Transverse colon (tissue), 4 donors: ENCODE measurements around the gene URGCP. TPM values are rescaled to one million over a fixed set of nuclear protein-coding genes. Genes with fewer than 3 reads are reported as not detected.
A peak's percentile ranks its signal among the peaks of the same experiment; 100 is the strongest.

Experiments
- DNase-seq: peaks from one replicate; pipeline ENCODE4 v3.0.0-alpha.2; 2019
- H3K27ac ChIP-seq, 4 donors: fragments of 200-600 bp; sonication (generic); 2 replicates each; pipeline ENCODE4 v1.5.1; 2016 to 2018; ENCODE audit warnings: inconsistent platforms in 4 of 4
- H3K27me3 ChIP-seq: fragments of 200-600 bp; sonication (generic); 2 replicates; pipeline ENCODE4 v1.5.1; 2017; ENCODE audit warnings: inconsistent platforms
- H3K36me3 ChIP-seq, 4 donors: fragments of 200-600 bp; sonication (generic); 2 replicates each; pipeline ENCODE4 v1.5.1; 2017 to 2019; ENCODE audit warnings: inconsistent platforms in 4 of 4
- H3K4me1 ChIP-seq, 4 donors: fragments of 200-600 bp; sonication (generic); 2 replicates each; pipeline ENCODE4 v1.5.1; 2017 to 2020; ENCODE audit warnings: inconsistent platforms in 4 of 4
- H3K4me3 ChIP-seq, 4 donors: fragments of 200-600 bp; sonication (generic); 1 replicate in 1 of 4; 2 replicates in 3 of 4; pipeline versions ENCODE4 v1.5.1 to v1.6.1; 2017 to 2019; ENCODE audit warnings: inconsistent platforms in 4 of 4
- H3K9me3 ChIP-seq, 2 donors: fragments of 200-600 bp; sonication (generic); 2 replicates each; pipeline ENCODE4 v1.5.1; 2017 to 2019; ENCODE audit warnings: inconsistent platforms in 2 of 2
- CTCF ChIP-seq, 5 experiments: fragments of 200-600 bp in 3 of 5; fragments of 450-650 bp in 2 of 5; sonication (generic) in 3 of 5; IDR thresholded peaks; 1 replicate in 2 of 5; 2 replicates in 3 of 5; pipeline ENCODE4 v1.5.1; 2016 to 2017; ENCODE audit warnings: antibody characterized with exemption in 5 of 5, inconsistent platforms in 3 of 5, mild to moderate bottlenecking in 2 of 5, moderate library complexity in 1 of 5
- EP300 ChIP-seq: sonication (generic); formaldehyde crosslinking; IDR thresholded peaks from one replicate; pipeline ENCODE4 v1.6.1; 2017; ENCODE audit warnings: antibody characterized with exemption, low read depth
- POLR2A ChIP-seq: fragments of 450-650 bp; IDR thresholded peaks from one replicate; pipeline ENCODE4 v1.6.1; 2016; ENCODE audit warnings: antibody characterized with exemption, mild to moderate bottlenecking, moderate library complexity
- POLR2AphosphoS5 ChIP-seq, 3 donors: sonication (generic); formaldehyde crosslinking; IDR thresholded peaks; one replicate each; pipeline ENCODE4 v1.6.1; 2016; ENCODE audit warnings: antibody characterized with exemption in 3 of 3
- WGBS, 2 donors: methylation state at CpG; one replicate each; pipeline ENCODE4 v1.1.5; 2018; ENCODE audit warnings: low coverage in 1 of 2; 5-methylcytosine and 5-hydroxymethylcytosine counted together
- in situ Hi-C, 4 donors: fragments of 200-750 bp; cut with MboI; loops; one replicate each; pipeline versions ENCODE4 v1.15.0 to v1.15.1; 2017; ENCODE audit warnings: low sequenced_read_pairs in 3 of 4, low pct_ligation_motif_present in 1 of 4, low pct_unique_long_range_greater_than_20kb in 1 of 4
- intact Hi-C: fragments of 100-400 bp; cut with DNase I; formaldehyde crosslinking; loops from one replicate; pipeline ENCODE4 v1.15.1; 2023; ENCODE audit warnings: low total_unique reads
- total RNA-seq, 4 donors: library from RNA; depleted of rRNA; stranded (reverse); fragments of >200 nt; gene quantifications; one replicate each; pipeline ENCODE4 v1.1.0, GENCODE V29; 2016

Gene URGCP
- total RNA-seq, 4 donors from 2014 or later = 54.5 to 84.2 (median 58.2) TPM

DNA sequence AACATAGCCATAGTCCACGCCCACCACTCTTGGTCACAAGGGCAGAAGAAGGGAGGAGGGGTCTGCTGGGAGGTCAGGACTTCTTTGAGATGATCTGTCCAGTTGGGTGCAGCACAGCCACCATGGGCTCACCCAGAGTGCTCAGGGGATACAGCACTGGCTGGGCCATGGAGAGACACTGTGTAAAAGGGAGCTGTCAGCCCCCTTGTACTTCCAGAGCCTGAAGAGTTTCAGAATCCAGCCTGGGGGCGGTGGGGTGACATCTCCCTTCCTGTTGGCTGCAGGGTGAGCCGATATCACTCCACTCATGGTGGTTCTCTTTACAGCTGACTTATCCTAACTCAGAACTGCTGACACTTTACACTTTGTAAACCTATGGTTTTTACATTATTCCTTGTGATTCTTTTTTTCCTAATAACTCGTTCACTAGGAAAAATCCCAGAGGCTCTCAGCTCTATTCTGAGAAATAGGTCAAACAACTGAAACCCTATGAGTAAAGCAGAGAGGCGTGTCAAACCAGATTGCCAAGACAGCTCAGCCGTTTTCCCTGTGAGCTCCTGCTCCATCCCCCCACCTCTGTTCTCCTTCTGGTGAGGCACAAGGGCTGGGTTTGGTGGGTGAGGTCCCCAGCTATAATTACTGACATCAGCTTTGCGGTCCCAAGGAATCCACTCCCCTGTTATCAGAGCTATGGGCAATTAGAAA is 33.8 kb downstream of the URGCP start:
- Histone ChIP-seq H3K4me1 (peaks cover 8 to 43% (median 26%) of the 10 kb centered on the region in 4 donors), H3K27ac (peak overlapping the region; percentile 64 to 78 (median 72)), H3K36me3 (peaks cover 0 to 17% (median 6%) of the 10 kb centered on the region in 4 donors), H3K9me3 (no peaks in the 10 kb centered on the region), H3K27me3 (no peaks in the 10 kb centered on the region), H3K4me3 (no peak overlapping the region)
- TF ChIP-seq CTCF (IDR thresholded peaks at IDR 0.05) (no peak), EP300 (no peak), POLR2A (no peak), POLR2AphosphoS5 (IDR thresholded peaks at IDR 0.05) (no peak)
- intact Hi-C loops = no loop called here
- in situ Hi-C loops = loop anchor here in 1 of 4 donors (25.0 kb wide), 1 partner anchor 935 kb away; the partner anchor contains the start of genes MRPL32 and PSMA2
- peak; percentile 63 for DNase-seq
- 32 to 41% methylated on average over 3 to 7 of the region's 7 CpGs for WGBS, 2 donors

- DNase-seq = no peak
- 60 to 93% methylated on average over 1 to 3 of the region's 3 CpGs for WGBS, 2 donors
- Histone ChIP-seq H3K9me3 (no peaks in the 10 kb centered on the region), H3K36me3 (peaks cover 0 to 11% (median 6%) of the 10 kb centered on the region in 4 donors), H3K4me3 (no peak overlapping the region), H3K27me3 (no peaks in the 10 kb centered on the region), H3K27ac (no peak overlapping the region), H3K4me1 (peaks cover 8 to 43% (median 26%) of the 10 kb centered on the region in 4 donors)
- in situ Hi-C loops = loop anchor here in 1 of 4 donors (25.0 kb wide), 1 partner anchor 934 kb away; the partner anchor contains the start of genes MRPL32 and PSMA2
- intact Hi-C loops = no loop called here
- TF ChIP-seq CTCF (IDR thresholded peaks at IDR 0.05) = no peak
- TF ChIP-seq EP300 = no peak
- TF ChIP-seq POLR2AphosphoS5 (IDR thresholded peaks at IDR 0.05) = no peak
- no peak for TF ChIP-seq POLR2A
Observed at GRCh38 chr7:43871064-43871463, 35.3 kb downstream of the URGCP start.

DNA sequence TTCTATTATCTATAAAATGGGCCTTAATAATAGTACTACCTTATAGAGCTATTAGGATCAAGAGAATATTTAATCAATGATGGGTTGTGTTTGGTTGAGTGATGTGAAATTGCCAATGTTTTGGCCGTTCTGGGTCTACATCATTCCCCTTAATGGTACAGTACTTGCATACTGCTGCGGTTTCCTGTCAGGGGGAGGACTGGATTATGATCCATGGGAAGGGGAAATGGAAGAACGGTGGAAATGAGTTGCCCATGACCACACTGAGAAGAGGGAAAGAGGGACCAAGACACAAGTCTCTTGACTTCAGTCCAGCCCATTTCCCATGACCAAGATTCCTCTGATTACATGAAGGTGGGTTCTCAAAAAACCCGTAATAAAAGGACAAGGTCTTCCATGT is 36.1 kb downstream of the URGCP start:
- Histone ChIP-seq H3K36me3 (peaks cover 0 to 15% (median 5%) of the 10 kb centered on the region in 4 donors), H3K4me1 (peaks cover 8 to 43% (median 26%) of the 10 kb centered on the region in 4 donors), H3K4me3 (no peak overlapping the region), H3K27me3 (no peaks in the 10 kb centered on the region), H3K9me3 (no peaks in the 10 kb centered on the region), H3K27ac (peak overlapping the region; percentile 87 to 90 (median 88))
- intact Hi-C loops (no loop called here), in situ Hi-C loops (loop anchor here in 1 of 4 donors (25.0 kb wide), 1 partner anchor 933 kb away; the partner anchor contains the start of genes MRPL32 and PSMA2)
- DNase-seq = no peak
- no peak for TF ChIP-seq POLR2AphosphoS5 (IDR thresholded peaks at IDR 0.05)
- no peak for TF ChIP-seq CTCF (IDR thresholded peaks at IDR 0.05)
- no peak for TF ChIP-seq EP300
- TF ChIP-seq POLR2A = no peak
- WGBS, 2 donors = 77 to 90% methylated on average over 3 to 4 of the region's 4 CpGs

- in situ Hi-C loops = loop anchor here in 1 of 4 donors (25.0 kb wide), 1 partner anchor 933 kb away; the partner anchor contains the start of genes MRPL32 and PSMA2
- no peaks in the 10 kb centered on the region for H3K9me3 ChIP-seq
- H3K4me1 ChIP-seq = peaks cover 8 to 43% (median 26%) of the 10 kb centered on the region in 4 donors
- no peaks in the 10 kb centered on the region for H3K27me3 ChIP-seq
- 44% methylated on average over 11 to 13 of the region's 13 CpGs for WGBS, 2 donors
- TF ChIP-seq CTCF (IDR thresholded peaks at IDR 0.05) (no peak), POLR2AphosphoS5 (IDR thresholded peaks at IDR 0.05) (peak in 1 of 3 donors; percentile 5), EP300 (peak; percentile 1), POLR2A (no peak)
- peak overlapping the region; percentile 87 to 90 (median 88) for H3K27ac ChIP-seq
- DNase-seq = peak; percentile 26
- peaks cover 0 to 15% (median 5%) of the 10 kb centered on the region in 4 donors for H3K36me3 ChIP-seq
- peak overlapping the region; percentile 75 to 95 (median 83) for H3K4me3 ChIP-seq
- intact Hi-C loops = no loop called here
Observed at GRCh38 chr7:43869867-43870240, 36.5 kb downstream of the URGCP start.
